Heart left ventricle (tissue), 16 donors: ENCODE measurements around the gene SMDT1. TPM values are rescaled to one million over a fixed set of nuclear protein-coding genes. Genes with fewer than 3 reads are reported as not detected.
"Not testable (repeated sequence)": the region's sequence is repeated elsewhere in the genome, so short reads cannot be mapped to it uniquely, and the experiment has no call there.

Source experiments
- ATAC-seq, 4 donors: fragments of 200-7000 bp; cut with Tn5 transposase; one replicate each; pipeline ENCODE4 v1.9.1; 2020 to 2022; ENCODE audit warnings: moderate library complexity in 4 of 4, mild to moderate bottlenecking in 3 of 4, moderate number of reproducible peaks in 1 of 4
- DNase-seq, 5 donors: peaks; one replicate each; pipeline ENCODE4 v3.0.0-alpha.2; 2020
- H3K27ac ChIP-seq, 12 donors: fragments of 200-600 bp; sonication (generic) in 4 of 12; one replicate each; pipeline versions ENCODE4 v1.5.0 to v1.8.0; 2016 to 2022; ENCODE audit warnings: mild to moderate bottlenecking in 2 of 12
- H3K27me3 ChIP-seq, 9 donors: fragments of 200-600 bp; sonication (generic) in 2 of 9; one replicate each; pipeline versions ENCODE4 v1.5.1 to v1.8.0; 2016 to 2022; ENCODE audit warnings: mild to moderate bottlenecking in 3 of 9
- H3K36me3 ChIP-seq, 9 donors: fragments of 200-600 bp; sonication (generic) in 2 of 9; one replicate each; pipeline versions ENCODE4 v1.5.0 to v1.8.0; 2018 to 2022; ENCODE audit warnings: mild to moderate bottlenecking in 2 of 9
- H3K4me1 ChIP-seq, 12 donors: fragments of 200-600 bp; sonication (generic) in 4 of 12; one replicate each; pipeline versions ENCODE4 v1.5.0 to v1.8.0; 2016 to 2022; ENCODE audit warnings: mild to moderate bottlenecking in 3 of 12
- H3K4me3 ChIP-seq, 12 donors: fragments of 200-600 bp; sonication (generic) in 4 of 12; one replicate each; pipeline versions ENCODE4 v1.5.0 to v1.8.0; 2017 to 2022; ENCODE audit warnings: mild to moderate bottlenecking in 9 of 12, moderate library complexity in 4 of 12
- H3K9me3 ChIP-seq, 12 donors: fragments of 200-600 bp; sonication (generic) in 4 of 12; one replicate each; pipeline versions ENCODE4 v1.5.0 to v1.8.0; 2016 to 2022; ENCODE audit warnings: mild to moderate bottlenecking in 1 of 12
- POLR2A ChIP-seq, 2 donors: fragments of 450-650 bp; IDR thresholded peaks; one replicate each; pipeline ENCODE4 v1.6.1; 2017; ENCODE audit warnings: antibody characterized with exemption in 2 of 2, mild to moderate bottlenecking in 2 of 2, moderate library complexity in 2 of 2
- WGBS, 4 donors: extraction: QIAGEN DNeasy Blood & Tissue Kit in 2 of 4; methylation state at CpG; one replicate each; pipeline versions ENCODE4 v1.1.5 to v1.1.7; 2013 to 2018; 5-methylcytosine and 5-hydroxymethylcytosine counted together
- intact Hi-C, 10 donors: fragments of 100-400 bp; cut with DNase I; formaldehyde crosslinking; loops; one replicate each; pipeline versions ENCODE4 v1.11.1 to v1.14.2; 2022
- polyA plus RNA-seq, 2 donors: library from polyadenylated mRNA; stranded (reverse); fragments of 200-250 nt; gene quantifications; one replicate each; pipeline ENCODE4 v1.2.3, GENCODE V29; 2013
- total RNA-seq, 9 donors: library from RNA; depleted of rRNA in 2 of 9; stranded (reverse); fragments of >200 nt in 2 of 9; fragmentation: NEBNext Ultra II Directional in 3 of 9; extraction: Animal tissue kit (Norgen Biotek cat#: 25700) in 3 of 9; gene quantifications; one replicate each; pipeline versions ENCODE4 v1.1.0 to v1.2.4, GENCODE V29; 2016 to 2023
- TF ChIP-seq, protein P1 (sequence below), 12 donors: fragments of 200-600 bp; sonication (generic) in 4 of 12; IDR thresholded peaks; one replicate each; pipeline versions ENCODE4 v1.5.0 to v1.8.0; 2018 to 2022; ENCODE audit warnings: antibody characterized with exemption in 12 of 12, mild to moderate bottlenecking in 5 of 12
- donor health status: ischemic (EF 13 %, LVEDD 7.1; RV severe dilation, severe dysfunction).
- donor health status: healthy with polysubstance abuse.
- donor health status: DM: no; HTN: yes; CAD: no.
- donor health status: DM: no; HTN: no; CAD: no.
- donor health status: ischemic (EF 25% LVEDD 6.9; RV normal size, moderate dysfunction).
- donor health status: ischemic (EF 25% LVEDD 5.7; RV mildly dilated, moderate dysfunction).
- donor health status: healthy.
- donor health status: DM: yes; HTN: yes; CAD: no.
- donor health status: ischemic (EF 35%, LVEDD 5.7; RV mildly dilated, moderate dysfunction).
- donor health status: nonischemic (EF 11% LVEDD 7.7; RV severe dilation, severe dysfunction).
- donor health status: DM: yes; HTN: yes; CAD: no.
- donor health status: PGD.
- donor health status: ischemic (EF 29% LVEDD 5.4; RV normal size, mild dysfunction).
- donor health status: nonischemic (EF 23%, LVEDD 6.1; RV moderate dilation, normal function).

Gene SMDT1
- total and polyA plus RNA-seq, 11 donors = 15.3 to 235 (median 117) TPM

DNA sequence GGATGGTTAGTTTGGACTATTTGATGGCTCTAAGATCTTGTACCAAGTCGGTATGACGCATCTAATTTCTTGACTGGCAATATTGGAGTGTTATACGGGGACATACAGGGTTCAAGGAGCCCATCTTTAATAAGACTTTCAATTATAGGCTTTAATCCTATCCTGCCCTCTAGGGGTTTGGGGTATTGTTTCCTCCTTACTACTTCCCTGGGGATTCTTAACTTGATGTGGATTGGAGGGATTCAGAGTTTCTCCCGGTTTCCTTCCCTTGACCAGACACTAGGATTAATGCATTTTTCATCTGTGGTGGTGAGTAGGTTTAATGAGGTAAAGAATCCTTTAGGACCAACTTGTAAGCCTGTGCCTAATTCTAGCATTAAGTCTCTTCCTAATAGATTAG, 32.3 kb downstream of the SMDT1 start:
- no peak for ATAC-seq
- intact Hi-C loops = loop anchor here in 4 of 10 donors (5.0 to 10.0 kb wide), 3 partner anchors 144 to 149 kb away; partner anchors contain the start of gene SEPTIN3 (in 3 of the 4)
- Histone ChIP-seq H3K9me3 (peaks cover 0 to 20% (median 11%) of the 10 kb centered on the region in 12 donors), H3K27me3 (no peaks in the 10 kb centered on the region), H3K4me1 (no peaks in the 10 kb centered on the region), H3K4me3 (no peak overlapping the region), H3K27ac (no peak overlapping the region), H3K36me3 (peaks cover 0 to 2% (median 0%) of the 10 kb centered on the region in 9 donors)
- WGBS, 4 donors = 51 to 82% (median 65%) methylated on average over 4 of the region's 4 CpGs
- TF ChIP-seq POLR2A (IDR thresholded peaks at IDR 0.05) = no peak
- TF ChIP-seq, protein P1, sequence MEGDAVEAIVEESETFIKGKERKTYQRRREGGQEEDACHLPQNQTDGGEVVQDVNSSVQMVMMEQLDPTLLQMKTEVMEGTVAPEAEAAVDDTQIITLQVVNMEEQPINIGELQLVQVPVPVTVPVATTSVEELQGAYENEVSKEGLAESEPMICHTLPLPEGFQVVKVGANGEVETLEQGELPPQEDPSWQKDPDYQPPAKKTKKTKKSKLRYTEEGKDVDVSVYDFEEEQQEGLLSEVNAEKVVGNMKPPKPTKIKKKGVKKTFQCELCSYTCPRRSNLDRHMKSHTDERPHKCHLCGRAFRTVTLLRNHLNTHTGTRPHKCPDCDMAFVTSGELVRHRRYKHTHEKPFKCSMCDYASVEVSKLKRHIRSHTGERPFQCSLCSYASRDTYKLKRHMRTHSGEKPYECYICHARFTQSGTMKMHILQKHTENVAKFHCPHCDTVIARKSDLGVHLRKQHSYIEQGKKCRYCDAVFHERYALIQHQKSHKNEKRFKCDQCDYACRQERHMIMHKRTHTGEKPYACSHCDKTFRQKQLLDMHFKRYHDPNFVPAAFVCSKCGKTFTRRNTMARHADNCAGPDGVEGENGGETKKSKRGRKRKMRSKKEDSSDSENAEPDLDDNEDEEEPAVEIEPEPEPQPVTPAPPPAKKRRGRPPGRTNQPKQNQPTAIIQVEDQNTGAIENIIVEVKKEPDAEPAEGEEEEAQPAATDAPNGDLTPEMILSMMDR (IDR thresholded peaks at IDR 0.05) = no peak
- DNase-seq = no peak

DNA sequence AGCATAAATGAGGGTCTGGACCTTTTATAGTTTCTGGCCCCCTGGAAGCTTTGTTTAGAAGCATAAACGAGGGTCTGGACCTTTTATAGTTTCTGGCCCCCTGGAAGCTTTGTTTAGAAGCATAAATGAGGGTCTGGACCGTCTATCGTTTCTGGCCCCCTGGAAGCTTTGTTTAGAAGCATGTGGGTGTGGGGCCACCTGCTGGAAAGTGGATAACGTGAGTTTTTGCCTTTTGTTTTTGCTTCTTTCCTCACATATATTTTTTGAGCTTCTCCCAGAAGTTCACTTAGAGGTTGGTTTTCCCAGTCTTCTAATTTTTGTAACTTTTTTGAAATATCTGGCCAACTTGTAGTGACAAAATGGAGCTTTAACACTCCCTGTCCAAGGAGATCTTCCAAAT, 33.3 kb downstream of the SMDT1 start:
- not testable (repeated sequence) for ATAC-seq, DNase-seq, H3K4me1 ChIP-seq, H3K36me3 ChIP-seq, H3K27me3 ChIP-seq, H3K27ac ChIP-seq, H3K4me3 ChIP-seq
- 21 to 28% (median 24%) methylated on average over 4 of the region's 4 CpGs for WGBS, 4 donors
- TF ChIP-seq, protein P1 (IDR thresholded peaks at IDR 0.05) = peak in 3 of 12 donors; percentile 6 to 27 (median 15)
- H3K9me3 ChIP-seq = peaks cover 0 to 20% (median 11%) of the 10 kb centered on the region in 12 donors
- intact Hi-C loops = loop anchor here in 4 of 10 donors (5.0 to 10.0 kb wide), 3 partner anchors 145 to 150 kb away; partner anchors contain the start of gene SEPTIN3 (in 3 of the 4)

DNA sequence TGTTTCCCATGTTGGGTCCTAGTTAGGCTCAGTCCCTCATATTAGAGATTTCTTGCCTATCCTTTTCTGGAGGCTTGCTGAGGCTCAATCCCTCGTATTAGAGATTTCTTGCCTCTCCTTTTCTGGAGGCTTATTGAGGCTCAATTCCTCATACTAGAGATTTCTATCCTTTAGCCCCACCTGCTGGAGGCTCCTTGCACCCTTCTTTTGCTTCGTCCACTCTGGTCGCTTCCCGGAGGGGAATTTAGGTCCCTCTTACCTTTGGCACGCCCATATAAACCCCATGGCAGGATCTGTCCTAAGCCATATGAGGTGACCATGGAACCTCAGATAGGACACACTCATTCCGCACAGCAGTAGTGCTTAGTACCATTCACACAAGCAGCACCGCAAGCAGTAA, 35.2 kb downstream of the SMDT1 start:
- Histone ChIP-seq H3K4me3 (no peak overlapping the region), H3K27ac (no peak overlapping the region), H3K4me1 (no peaks in the 10 kb centered on the region), H3K36me3 (peaks cover 0 to 2% (median 0%) of the 10 kb centered on the region in 9 donors), H3K9me3 (peaks cover 0 to 20% (median 11%) of the 10 kb centered on the region in 12 donors), H3K27me3 (no peaks in the 10 kb centered on the region)
- DNase-seq = no peak
- TF ChIP-seq, protein P1 (IDR thresholded peaks at IDR 0.05) = peak in 8 of 12 donors; percentile 12 to 39 (median 20)
- no peak for TF ChIP-seq POLR2A (IDR thresholded peaks at IDR 0.05)
- intact Hi-C loops = loop anchor here in 4 of 10 donors (5.0 to 10.0 kb wide), 3 partner anchors 147 to 152 kb away; partner anchors contain the start of gene SEPTIN3 (in 3 of the 4)
- 93 to 98% (median 96%) methylated on average over 7 of the region's 7 CpGs for WGBS, 4 donors
- no peak for ATAC-seq

DNA sequence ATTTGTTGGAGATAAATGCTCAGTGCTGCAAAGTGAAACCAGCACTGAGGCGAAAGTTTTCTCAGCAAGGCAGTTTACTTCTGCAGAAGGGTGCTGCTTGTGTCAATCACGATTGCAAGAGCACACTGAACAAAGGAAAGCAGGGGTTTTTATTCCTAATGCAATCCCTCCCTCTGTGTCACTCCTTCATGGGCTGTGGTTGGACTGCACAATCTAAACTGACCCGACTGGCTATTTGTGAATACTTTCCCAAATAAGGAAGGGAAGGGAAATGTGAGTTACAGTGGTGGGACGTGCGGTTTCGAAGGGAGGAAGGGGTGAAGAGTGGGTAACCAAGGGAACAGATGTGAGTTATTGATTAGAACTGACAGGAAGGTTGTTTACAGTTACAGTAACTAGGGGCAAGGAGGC, 35.9 kb downstream of the SMDT1 start:
- not testable (repeated sequence) for H3K36me3 ChIP-seq, H3K27ac ChIP-seq, ATAC-seq, H3K27me3 ChIP-seq, H3K4me1 ChIP-seq, DNase-seq, H3K4me3 ChIP-seq
- peaks cover 0 to 20% (median 11%) of the 10 kb centered on the region in 12 donors for H3K9me3 ChIP-seq
- intact Hi-C loops = loop anchor here in 1 of 10 donors (10.0 kb wide), 1 partner anchor 151 kb away; the partner anchor contains the start of gene SEPTIN3
- 89 to 96% (median 92%) methylated on average over 6 of the region's 6 CpGs for WGBS, 4 donors
